K562 (cell line): ENCODE data around the gene APBA2. TPM values are rescaled to one million over a fixed set of nuclear protein-coding genes. Genes with fewer than 3 reads are reported as not detected.

ENCODE experiments used
- C11orf30 ChIP-seq: fragments of 450-650 bp; IDR thresholded peaks from 2 replicates; pipeline ENCODE4 v1.6.1; 2016; ENCODE audit warnings: low read depth, mild to moderate bottlenecking
- HDGF ChIP-seq: fragments of 450-650 bp; IDR thresholded peaks from 2 replicates; pipeline ENCODE4 v1.6.1; 2016
- HNRNPLL ChIP-seq: fragments of 200-400 bp; formaldehyde crosslinking; IDR thresholded peaks from 2 replicates; pipeline ENCODE4 v1.6.1; 2017; ENCODE audit warnings: low read length, low read depth, mild to moderate bottlenecking; ENCODE audit not compliant: poor library complexity, severe bottlenecking
- ID3 ChIP-seq, 2 experiments: fragments of 250-450 bp in 1 of 2; fragments of 450-650 bp in 1 of 2; sonication (Bioruptor Pico) in 1 of 2; IDR thresholded peaks; 2 replicates each; pipeline versions ENCODE4 v1.6.1 to v1.8.0; 2016 to 2021; ENCODE audit warnings: mild to moderate bottlenecking in 2 of 2, moderate library complexity in 2 of 2, missing compliant biosample characterization in 1 of 2, missing genetic modification characterization in 1 of 2
- MAFF ChIP-seq: IDR thresholded peaks from 2 replicates; pipeline ENCODE4 v1.6.1; 2012; ENCODE audit warnings: low read length, improper control_type of control experiment
- MGA ChIP-seq: fragments of 450-650 bp; IDR thresholded peaks from 2 replicates; pipeline ENCODE4 v1.6.1; 2016; ENCODE audit warnings: mild to moderate bottlenecking, moderate library complexity
- MITF ChIP-seq: IDR thresholded peaks from 2 replicates; pipeline ENCODE4 v1.6.1; 2014; ENCODE audit warnings: antibody characterized with exemption
- NCOA1 ChIP-seq: fragments of 450-650 bp; IDR thresholded peaks from 2 replicates; pipeline ENCODE4 v1.6.1; 2016; ENCODE audit warnings: low read depth
- SRSF1 ChIP-seq: fragments of 200-400 bp; formaldehyde crosslinking; IDR thresholded peaks from 2 replicates; pipeline ENCODE4 v1.6.1; 2017; ENCODE audit warnings: mild to moderate bottlenecking, low read depth, low read length, moderate library complexity
- ZNF274 ChIP-seq: IDR thresholded peaks from 2 replicates; pipeline ENCODE4 v1.6.1; 2011; ENCODE audit warnings: low read depth, mild to moderate bottlenecking, low read length, moderate library complexity, borderline replicate concordance
- ZNF445 ChIP-seq: fragments of 250-450 bp; sonication (Bioruptor Pico); IDR thresholded peaks from 2 replicates; pipeline ENCODE4 v1.4.0; 2020; ENCODE audit warnings: low read depth, mild to moderate bottlenecking, moderate library complexity
- ZNF589 ChIP-seq: fragments of 200-800 bp; sonication (Bioruptor generic); IDR thresholded peaks from 2 replicates; pipeline ENCODE4 v1.6.1; 2016; ENCODE audit warnings: low read depth, missing genetic modification characterization, missing compliant biosample characterization
- polyA plus RNA-seq, 8 experiments: library from polyadenylated mRNA; depleted of rRNA in 4 of 8; stranded (reverse) in 5 of 8; unstranded in 3 of 8; fragments of >200 nt; fragmentation: Nextera tagmentation in 2 of 8; fragmentation: Illumina TruSeq in 1 of 8; extraction: Ambion mirVana in 2 of 8; extraction: Trizol in 1 of 8; gene quantifications; 2 replicates each; pipeline versions ENCODE4 v1.2.1 to v1.2.3, GENCODE V29; 2011 to 2014; ENCODE audit warnings: inconsistent platforms in 1 of 8, missing spikeins in 1 of 8
- total RNA-seq, 7 experiments: library from RNA; depleted of rRNA in 6 of 7; stranded (reverse); fragments of >200 nt in 6 of 7; fragmentation: Illumina TruSeq in 2 of 7; extraction: Trizol in 2 of 7; gene quantifications; 2 replicates each; pipeline versions ENCODE4 v1.2.1 to v1.2.3, GENCODE V29; 2011 to 2021; ENCODE audit warnings: low replicate concordance in 1 of 7

The APBA2 gene
- total and polyA plus RNA-seq, 9 of the 15 experiments (the other 6 are each of a cell fraction or from before 2014, with no cell fraction given): 0.24 to 40.9 (median 25.2) TPM

- TF ChIP-seq MGA: no peak
- TF ChIP-seq HNRNPLL: no peak
- TF ChIP-seq ZNF445: no peak
- TF ChIP-seq NCOA1: no peak
- TF ChIP-seq MAFF: no peak
- TF ChIP-seq MITF: no peak
- TF ChIP-seq SRSF1: no peak
- no peak for TF ChIP-seq ZNF274
- no peak for TF ChIP-seq C11orf30
- TF ChIP-seq ZNF589 (CRISPR knock-in tag): no peak
- TF ChIP-seq ID3 (CRISPR knock-in tag; IDR thresholded peaks at IDR 0.05): no peak
- no peak for TF ChIP-seq ID3 (tag; IDR thresholded peaks at IDR 0.05)
- no peak for TF ChIP-seq HDGF
These were observed 103.6 kb downstream of the APBA2 start (continued) for GRCh38 chr15:28989239-28989830.
